ENCODE data around the gene NPW. TPM values are rescaled to one million over a fixed set of nuclear protein-coding genes. Genes with fewer than 3 reads are reported as not detected.

The NPW gene
- polyA plus RNA-seq, 1 donor (not counting 4 experiments of a cell fraction or from before 2014, with no cell fraction given), result not detected

GRCh38 chr16:2040787-2041522 lies 21.4 kb downstream of the NPW start:
- no peak overlapping the region for H3K4me2 ChIP-seq (ENCODE audit: control insufficient read depth, extremely low read depth, insufficient read depth, low read depth, low read length)
- no peak for TF ChIP-seq EZH2 (IDR thresholded peaks at IDR 0.05; ENCODE audit: low read length)
- TF ChIP-seq, protein P1, sequence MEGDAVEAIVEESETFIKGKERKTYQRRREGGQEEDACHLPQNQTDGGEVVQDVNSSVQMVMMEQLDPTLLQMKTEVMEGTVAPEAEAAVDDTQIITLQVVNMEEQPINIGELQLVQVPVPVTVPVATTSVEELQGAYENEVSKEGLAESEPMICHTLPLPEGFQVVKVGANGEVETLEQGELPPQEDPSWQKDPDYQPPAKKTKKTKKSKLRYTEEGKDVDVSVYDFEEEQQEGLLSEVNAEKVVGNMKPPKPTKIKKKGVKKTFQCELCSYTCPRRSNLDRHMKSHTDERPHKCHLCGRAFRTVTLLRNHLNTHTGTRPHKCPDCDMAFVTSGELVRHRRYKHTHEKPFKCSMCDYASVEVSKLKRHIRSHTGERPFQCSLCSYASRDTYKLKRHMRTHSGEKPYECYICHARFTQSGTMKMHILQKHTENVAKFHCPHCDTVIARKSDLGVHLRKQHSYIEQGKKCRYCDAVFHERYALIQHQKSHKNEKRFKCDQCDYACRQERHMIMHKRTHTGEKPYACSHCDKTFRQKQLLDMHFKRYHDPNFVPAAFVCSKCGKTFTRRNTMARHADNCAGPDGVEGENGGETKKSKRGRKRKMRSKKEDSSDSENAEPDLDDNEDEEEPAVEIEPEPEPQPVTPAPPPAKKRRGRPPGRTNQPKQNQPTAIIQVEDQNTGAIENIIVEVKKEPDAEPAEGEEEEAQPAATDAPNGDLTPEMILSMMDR (optimal IDR thresholded peaks at IDR 0.05 in 1 of 3, IDR thresholded peaks at IDR 0.05 in 1 of 3, conservative IDR thresholded peaks at IDR 0.05 in 1 of 3; ENCODE audit: extremely low read depth in 1 of 3, insufficient read depth in 2 of 3, low read length in 3 of 3), result no peak
- no peaks in the 10 kb centered on the region for H3K9me3 ChIP-seq (ENCODE audit: control insufficient read depth, low read depth, low read length)

DNA sequence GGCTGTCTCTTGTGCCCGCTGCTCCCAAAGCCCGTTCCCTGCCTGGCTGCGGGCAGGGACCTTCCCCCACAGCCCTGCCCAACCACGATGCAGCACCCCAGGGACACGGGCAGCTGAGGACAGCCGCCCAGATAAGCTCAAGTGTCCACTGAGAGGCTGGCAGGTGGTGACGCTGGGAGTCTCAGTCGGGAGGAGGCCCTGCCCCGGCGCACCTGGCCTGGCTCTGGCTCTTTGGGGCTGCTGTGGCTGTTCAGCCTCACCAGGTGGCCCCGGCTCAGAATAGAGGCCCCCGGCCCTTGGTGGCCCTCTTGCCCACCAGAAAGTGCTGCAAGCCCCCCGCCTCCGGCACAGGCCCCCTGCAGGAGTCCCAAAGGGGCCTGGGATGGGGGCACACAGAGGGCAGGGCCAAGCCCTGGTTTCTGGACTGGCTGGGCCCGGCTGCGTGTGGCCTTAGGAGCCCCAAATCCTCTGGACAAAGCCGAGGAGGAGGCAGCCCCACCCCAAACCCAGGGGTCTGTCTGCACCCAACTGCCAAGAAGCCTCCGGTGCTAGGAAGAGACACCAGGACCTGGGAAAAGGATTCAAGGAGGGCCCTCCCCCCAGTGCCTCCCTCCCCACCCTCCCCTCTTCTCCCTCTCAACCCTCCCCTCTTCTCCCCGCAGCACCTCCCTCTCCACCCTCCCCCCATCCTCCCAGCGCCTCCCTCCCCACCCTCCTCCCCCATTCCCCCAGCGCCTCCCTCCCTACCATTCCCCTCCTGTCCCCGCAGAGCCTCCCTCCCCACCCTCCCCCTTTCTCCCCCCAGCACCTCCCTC lies 22.8 kb downstream of the NPW start:
- Histone ChIP-seq H3K79me2 (ENCODE audit: control insufficient read depth, insufficient read depth, low read length) (no peaks in the 10 kb centered on the region), H3K4me2 (ENCODE audit: control insufficient read depth, extremely low read depth, insufficient read depth, low read depth, low read length) (no peak overlapping the region), H3K27ac (ENCODE audit: control insufficient read depth, insufficient read depth, low read length) (no peak overlapping the region), H3K4me3 (ENCODE audit: control insufficient read depth in 2 of 3, extremely low read depth in 1 of 3, insufficient read depth in 2 of 3, low read depth in 1 of 3, low read length in 3 of 3) (no peak overlapping the region), H3K4me1 (ENCODE audit: control insufficient read depth, extremely low read depth, insufficient read depth, low read length) (peaks cover 4% of the 10 kb centered on the region), H3K9ac (ENCODE audit: control insufficient read depth, extremely low read depth, insufficient read depth, low read length) (no peak overlapping the region), H3K9me3 (ENCODE audit: control insufficient read depth, low read depth, low read length) (no peaks in the 10 kb centered on the region), H3K27me3 (ENCODE audit: control insufficient read depth, extremely low read depth, insufficient read depth, low read length) (no peaks in the 10 kb centered on the region), H4K20me1 (ENCODE audit: control insufficient read depth, extremely low read depth, insufficient read depth, low read length) (no peaks in the 10 kb centered on the region), H3K36me3 (ENCODE audit: control insufficient read depth in 2 of 2, extremely low read depth in 1 of 2, insufficient read depth in 2 of 2, low read length in 2 of 2) (no peaks in the 10 kb centered on the region), H2AFZ (ENCODE audit: control insufficient read depth, low read length) (no peak overlapping the region), H3K9me1 (ENCODE audit: control insufficient read depth, extremely low read depth, insufficient read depth, low read length) (no peaks in the 10 kb centered on the region)
- FAIRE-seq, result no peak
- TF ChIP-seq, protein P1 (optimal IDR thresholded peaks at IDR 0.05 in 1 of 3, IDR thresholded peaks at IDR 0.05 in 1 of 3, conservative IDR thresholded peaks at IDR 0.05 in 1 of 3; ENCODE audit: extremely low read depth in 1 of 3, insufficient read depth in 2 of 3, low read length in 3 of 3), result no peak
- TF ChIP-seq EZH2 (IDR thresholded peaks at IDR 0.05; ENCODE audit: low read length), result no peak
- no peak for DNase-seq (ENCODE audit: low read depth, low spot score)
- dilution Hi-C loops (cut with MboI; ENCODE audit: extremely low pct_ligation_motif_present, low sequenced_read_pairs), result no loop called here

More at GRCh38 chr16:2040787-2041522, 21.4 kb downstream of the NPW start:
- DNase-seq (ENCODE audit: low read depth, low spot score) (no peak), FAIRE-seq (no peak)
- no peaks in the 10 kb centered on the region for H3K27me3 ChIP-seq (ENCODE audit: control insufficient read depth, extremely low read depth, insufficient read depth, low read length)
- no peaks in the 10 kb centered on the region for H3K9me1 ChIP-seq (ENCODE audit: control insufficient read depth, extremely low read depth, insufficient read depth, low read length)
- H3K4me3 ChIP-seq (ENCODE audit: control insufficient read depth in 2 of 3, extremely low read depth in 1 of 3, insufficient read depth in 2 of 3, low read depth in 1 of 3, low read length in 3 of 3), result no peak overlapping the region
- H2AFZ ChIP-seq (ENCODE audit: control insufficient read depth, low read length), result no peak overlapping the region
- H3K36me3 ChIP-seq (ENCODE audit: control insufficient read depth in 2 of 2, extremely low read depth in 1 of 2, insufficient read depth in 2 of 2, low read length in 2 of 2), result peaks cover 0 to 3% of the 10 kb centered on the region in 2 experiments
- dilution Hi-C loops (cut with MboI; ENCODE audit: extremely low pct_ligation_motif_present, low sequenced_read_pairs), result no loop called here
- H3K79me2 ChIP-seq (ENCODE audit: control insufficient read depth, insufficient read depth, low read length), result no peaks in the 10 kb centered on the region
- no peak overlapping the region for H3K9ac ChIP-seq (ENCODE audit: control insufficient read depth, extremely low read depth, insufficient read depth, low read length)
- no peaks in the 10 kb centered on the region for H3K4me1 ChIP-seq (ENCODE audit: control insufficient read depth, extremely low read depth, insufficient read depth, low read length)
- no peaks in the 10 kb centered on the region for H4K20me1 ChIP-seq (ENCODE audit: control insufficient read depth, extremely low read depth, insufficient read depth, low read length)
- H3K27ac ChIP-seq (ENCODE audit: control insufficient read depth, insufficient read depth, low read length), result no peak overlapping the region

Data from keratinocyte (primary cell).